Activated CD4-positive, alpha-beta memory T cell treated with anti-CD3 and anti-CD28 coated beads for 36 hours (primary cell): ENCODE data around the gene CALHM1. TPM values are rescaled to one million over a fixed set of nuclear protein-coding genes. Genes with fewer than 3 reads are reported as not detected.
"Not testable (repeated sequence)": the region's sequence is repeated elsewhere in the genome, so short reads cannot be mapped to it uniquely, and the experiment has no call there.

Source experiments
- CTCF ChIA-PET: fragments of 350-600 bp; sonication (Branson Sonifier 250); formaldehyde crosslinking; loops from one replicate; lab custom pipeline; 2021; ENCODE audit warnings: antibody characterized with exemption, inconsistent platforms; lab: Charles Lee
- POLR2A ChIA-PET: fragments of 350-600 bp; sonication (Branson Sonifier 250); formaldehyde crosslinking; loops from one replicate; lab custom pipeline; 2021; ENCODE audit warnings: antibody characterized with exemption; lab: Charles Lee
- DNase-seq: peaks from one replicate; pipeline ENCODE4 v3.0.0-alpha.2; 2020
- H3K27ac Mint-ChIP-seq: one replicate; pipeline ENCODE4 v1.8.0; 2021; ENCODE audit warnings: mixed read lengths
- H3K27me3 Mint-ChIP-seq: one replicate; pipeline ENCODE4 v1.8.0; 2021; ENCODE audit warnings: mixed read lengths
- H3K36me3 Mint-ChIP-seq: one replicate; pipeline ENCODE4 v1.8.0; 2021; ENCODE audit warnings: mixed read lengths
- H3K4me1 Mint-ChIP-seq: one replicate; pipeline ENCODE4 v1.8.0; 2021; ENCODE audit warnings: low read depth, mixed read lengths
- H3K4me3 Mint-ChIP-seq: one replicate; pipeline ENCODE4 v1.8.0; 2021; ENCODE audit warnings: mild to moderate bottlenecking, mixed read lengths
- H3K9me3 Mint-ChIP-seq: one replicate; pipeline ENCODE4 v1.8.0; 2021; ENCODE audit warnings: mixed read lengths
- intact Hi-C: fragments of 100-400 bp; cut with micrococcal nuclease; formaldehyde crosslinking; loops from one replicate; pipeline ENCODE4 v1.15.1; 2023
- total RNA-seq, 2 experiments: library from RNA; stranded (reverse); gene quantifications; one replicate each; pipeline ENCODE4 v1.2.3, GENCODE V29; 2021

Gene CALHM1
- total RNA-seq, 2 experiments from 2014 or later = not detected

GRCh38 chr10:103497161-103497915 lies 38.6 kb upstream of the CALHM1 start:
- DNase-seq = no peak
- Mint-ChIP-seq H3K36me3 (no peaks in the 10 kb centered on the region), H3K27me3 (peaks cover 54% of the 10 kb centered on the region), H3K4me1 (peaks cover 23% of the 10 kb centered on the region), H3K9me3 (no peaks in the 10 kb centered on the region), H3K27ac (no peak overlapping the region), H3K4me3 (no peak overlapping the region)
- POLR2A ChIA-PET = no interaction called here
- intact Hi-C loops = no loop called here
- CTCF ChIA-PET = interaction anchor here (0.8 to 1.2 kb wide), 2 partner anchors 12 to 45 kb away, joined by 3 to 4 read pairs; no protein-coding TSS in a partner anchor

- H3K27ac Mint-ChIP-seq = no peak overlapping the region
- intact Hi-C loops = no loop called here
- H3K4me3 Mint-ChIP-seq = no peak overlapping the region
- ChIA-PET CTCF (interaction anchor here (1.4 kb wide), 1 partner anchor 98 kb away, joined by 5 read pairs; no protein-coding TSS in a partner anchor), POLR2A (no interaction called here)
- peaks cover 24% of the 10 kb centered on the region for H3K4me1 Mint-ChIP-seq
- no peak for DNase-seq
- peaks cover 50% of the 10 kb centered on the region for H3K27me3 Mint-ChIP-seq
- no peaks in the 10 kb centered on the region for H3K9me3 Mint-ChIP-seq
- no peaks in the 10 kb centered on the region for H3K36me3 Mint-ChIP-seq
These were observed 36.6 kb upstream of the CALHM1 start for GRCh38 chr10:103495321-103495720.

GRCh38 chr10:103493916-103494877 lies 35.5 kb upstream of the CALHM1 start:
- POLR2A ChIA-PET = interaction anchor here (0.7 kb wide), 2 partner anchors 40 to 126 kb away, joined by 3 read pairs; no protein-coding TSS in a partner anchor
- intact Hi-C loops = loop anchor here (1.0 to 5.0 kb wide), 2 partner anchors 10 to 302 kb away; partner anchors contain the start of gene NT5C2
- peak; percentile 58 for DNase-seq

GRCh38 chr10:103493362-103493915 lies 34.7 kb upstream of the CALHM1 start, which contains the start of gene NEURL1:
NEURL1 (plus strand) TSS chr10:103493705; CDS start chr10:103494388, 683 bp downstream.
- no peaks in the 10 kb centered on the region for H3K36me3 Mint-ChIP-seq
- POLR2A ChIA-PET = interaction anchor here (0.6 to 0.7 kb wide), 3 partner anchors 39 to 125 kb away, joined by 3 read pairs; no protein-coding TSS in a partner anchor
- H3K4me1 Mint-ChIP-seq = peaks cover 20% of the 10 kb centered on the region
- no peaks in the 10 kb centered on the region for H3K9me3 Mint-ChIP-seq
- peak within 1 kb of the TSS; percentile 73 for H3K4me3 Mint-ChIP-seq
- intact Hi-C loops = loop anchor here (1.0 to 5.0 kb wide), 2 partner anchors 11 to 301 kb away; partner anchors contain the start of gene NT5C2
- H3K27ac Mint-ChIP-seq = no peak within 1 kb of the TSS
- CTCF ChIA-PET = interaction anchor here (1.0 to 2.2 kb wide), 6 partner anchors 10 to 77 kb away, joined by 3 to 11 read pairs (median 7); no protein-coding TSS in a partner anchor
- peaks cover 42% of the 10 kb centered on the region for H3K27me3 Mint-ChIP-seq
- DNase-seq = peak; percentile 43

More at GRCh38 chr10:103493916-103494877, 35.5 kb upstream of the CALHM1 start:
- no peaks in the 10 kb centered on the region for H3K9me3 Mint-ChIP-seq
- H3K27ac Mint-ChIP-seq = no peak overlapping the region
- H3K4me1 Mint-ChIP-seq = peaks cover 20% of the 10 kb centered on the region
- peak overlapping the region; percentile 57 for H3K4me3 Mint-ChIP-seq
- CTCF ChIA-PET = interaction anchor here (1.5 to 2.2 kb wide), 4 partner anchors 11 to 78 kb away, joined by 3 to 11 read pairs (median 7); no protein-coding TSS in a partner anchor
- H3K36me3 Mint-ChIP-seq = no peaks in the 10 kb centered on the region
- H3K27me3 Mint-ChIP-seq = peaks cover 45% of the 10 kb centered on the region

- Mint-ChIP-seq H3K9me3 (no peaks in the 10 kb centered on the region), H3K4me3 (peak overlapping the region; percentile 73), H3K27ac (no peak overlapping the region), H3K36me3 (no peaks in the 10 kb centered on the region), H3K4me1 (peaks cover 20% of the 10 kb centered on the region), H3K27me3 (peaks cover 42% of the 10 kb centered on the region)
- ChIA-PET CTCF (interaction anchor here (1.0 to 2.2 kb wide), 6 partner anchors 9 to 76 kb away, joined by 3 to 11 read pairs (median 7); no protein-coding TSS in a partner anchor), POLR2A (interaction anchor here (0.6 to 0.7 kb wide), 2 partner anchors 66 to 124 kb away, joined by 3 read pairs; no protein-coding TSS in a partner anchor)
- DNase-seq = no peak
- intact Hi-C loops = loop anchor here (1.0 to 5.0 kb wide), 2 partner anchors 12 to 300 kb away; partner anchors contain the start of gene NT5C2
These were observed 34.1 kb upstream of the CALHM1 start for GRCh38 chr10:103492655-103493261.

DNA sequence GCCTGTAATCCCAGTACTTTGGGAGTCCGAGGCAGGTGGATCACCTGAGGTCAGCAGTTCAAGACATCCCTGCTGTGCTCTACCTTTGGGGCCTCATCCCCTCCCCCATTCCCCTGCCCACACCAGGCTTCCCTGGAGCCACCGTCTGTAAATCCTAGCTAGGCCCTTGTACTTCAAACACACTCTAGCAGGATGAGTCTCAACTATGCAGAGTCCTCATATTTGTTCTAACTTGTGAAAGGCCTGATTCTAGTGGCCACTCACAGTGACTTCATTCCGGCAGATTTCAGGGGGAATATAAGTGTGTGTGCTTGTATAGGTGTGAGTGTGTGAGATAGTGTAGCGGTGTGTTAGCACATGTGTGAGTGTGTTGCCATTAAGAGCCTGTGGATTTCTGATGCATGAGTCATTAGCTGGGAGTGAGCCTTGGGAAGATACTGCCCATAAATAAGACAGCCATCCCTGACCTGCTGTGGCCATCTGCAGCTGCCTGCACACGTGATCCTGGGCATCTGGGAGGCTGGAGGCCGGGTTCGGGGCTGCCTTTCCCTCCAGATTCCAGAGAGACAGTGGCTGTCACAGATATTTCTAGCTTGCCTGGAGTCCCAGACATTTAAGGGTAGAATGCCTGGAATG lies 33.1 kb upstream of the CALHM1 start:
- no peak for DNase-seq
- ChIA-PET POLR2A (no interaction called here), CTCF (interaction anchor here (1.2 to 2.2 kb wide), 4 partner anchors 11 to 73 kb away, joined by 3 to 7 read pairs (median 6); no protein-coding TSS in a partner anchor)
- H3K4me1 Mint-ChIP-seq = peaks cover 20% of the 10 kb centered on the region
- intact Hi-C loops = loop anchor here (5.0 kb wide), 1 partner anchor 300 kb away; the partner anchor contains the start of gene NT5C2
- H3K27ac Mint-ChIP-seq = no peak overlapping the region
- no peaks in the 10 kb centered on the region for H3K9me3 Mint-ChIP-seq
- H3K4me3 Mint-ChIP-seq = no peak overlapping the region
- H3K27me3 Mint-ChIP-seq = peaks cover 34% of the 10 kb centered on the region
- H3K36me3 Mint-ChIP-seq = no peaks in the 10 kb centered on the region

GRCh38 chr10:103490986-103491314 lies 32.2 kb upstream of the CALHM1 start:
- H3K27me3 Mint-ChIP-seq = peaks cover 32% of the 10 kb centered on the region
- no peak overlapping the region for H3K27ac Mint-ChIP-seq
- H3K4me3 Mint-ChIP-seq = no peak overlapping the region
- H3K9me3 Mint-ChIP-seq = no peaks in the 10 kb centered on the region
- no peak for DNase-seq
- intact Hi-C loops = loop anchor here (5.0 kb wide), 1 partner anchor 299 kb away; the partner anchor contains the start of gene NT5C2
- H3K36me3 Mint-ChIP-seq = no peaks in the 10 kb centered on the region
- ChIA-PET CTCF (interaction anchor here (0.8 to 1.9 kb wide), 7 partner anchors 10 to 157 kb away, joined by 3 to 6 read pairs (median 4); partner anchors contain the start of genes ATP5MK and PDCD11), POLR2A (interaction anchor here (0.8 kb wide), 1 partner anchor 14 kb away, joined by 3 read pairs; no protein-coding TSS in a partner anchor)
- H3K4me1 Mint-ChIP-seq = peaks cover 20% of the 10 kb centered on the region

DNA sequence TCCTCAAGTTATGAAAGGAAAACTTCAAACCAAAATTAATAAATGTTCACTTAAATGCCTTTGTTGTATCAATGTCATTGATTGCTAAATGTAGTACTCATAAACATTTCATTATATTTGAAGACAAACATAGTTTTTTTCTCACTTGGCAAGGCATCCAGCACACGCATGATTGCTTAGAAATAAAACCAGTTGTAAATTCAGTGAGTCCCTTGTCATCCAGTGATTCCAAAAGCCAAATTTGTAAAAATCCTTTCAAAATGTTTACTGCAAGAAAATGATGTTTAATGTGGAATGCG lies 28.7 kb upstream of the CALHM1 start:
- peaks cover 6% of the 10 kb centered on the region for H3K27me3 Mint-ChIP-seq
- POLR2A ChIA-PET = no interaction called here
- H3K36me3 Mint-ChIP-seq = no peaks in the 10 kb centered on the region
- H3K27ac Mint-ChIP-seq = no peak overlapping the region
- no peak for DNase-seq
- no peaks in the 10 kb centered on the region for H3K9me3 Mint-ChIP-seq
- CTCF ChIA-PET = interaction anchor here (1.6 to 3.1 kb wide), 4 partner anchors 14 to 72 kb away, joined by 4 to 42 read pairs (median 19); partner anchors contain the start of gene CALHM2
- peaks cover 12% of the 10 kb centered on the region for H3K4me1 Mint-ChIP-seq
- intact Hi-C loops = loop anchor here (5.0 kb wide), 1 partner anchor 570 kb away; the partner anchor contains the start of gene CNNM2
- no peak overlapping the region for H3K4me3 Mint-ChIP-seq

GRCh38 chr10:103486635-103487409 lies 28.1 kb upstream of the CALHM1 start:
- H3K4me1 Mint-ChIP-seq = peaks cover 15% of the 10 kb centered on the region
- H3K9me3 Mint-ChIP-seq, POLR2A ChIA-PET, H3K4me3 Mint-ChIP-seq, DNase-seq, H3K27me3 Mint-ChIP-seq, H3K36me3 Mint-ChIP-seq, H3K27ac Mint-ChIP-seq: not testable (repeated sequence)
- CTCF ChIA-PET = interaction anchor here (1.0 to 3.1 kb wide), 12 partner anchors 11 to 569 kb away, joined by 3 to 42 read pairs (median 4); partner anchors contain the start of genes CALHM2 and CNNM2
- intact Hi-C loops = loop anchor here (5.0 kb wide), 1 partner anchor 570 kb away; the partner anchor contains the start of gene CNNM2
